Liver (tissue), 9 donors: ENCODE data around the gene RGS7. TPM values are rescaled to one million over a fixed set of nuclear protein-coding genes. Genes with fewer than 3 reads are reported as not detected.

ENCODE experiments used
- DNase-seq: peaks from one replicate; pipeline ENCODE4 v3.0.0-alpha.2; 2017; ENCODE audit warnings: low spot score
- H3K27ac ChIP-seq, 2 donors: one replicate each; pipeline ENCODE4 v1.7.0; 2013; ENCODE audit warnings: inconsistent platforms in 2 of 2, low read length in 2 of 2, control low read depth in 1 of 2, low read depth in 1 of 2, mild to moderate bottlenecking in 1 of 2
- H3K27me3 ChIP-seq, 4 donors: one replicate each; pipeline versions ENCODE4 v1.6.1 to v1.7.0; 2013; ENCODE audit warnings: low read length in 3 of 4, inconsistent platforms in 1 of 4, mild to moderate bottlenecking in 1 of 4, moderate library complexity in 1 of 4; ENCODE audit not compliant: control insufficient read depth in 4 of 4, insufficient read depth in 4 of 4
- H3K36me3 ChIP-seq, 4 donors: one replicate each; pipeline versions ENCODE4 v1.6.1 to v1.7.0; 2013; ENCODE audit warnings: low read length in 3 of 4, mild to moderate bottlenecking in 3 of 4, low read depth in 1 of 4, moderate library complexity in 1 of 4; ENCODE audit not compliant: control insufficient read depth in 4 of 4, insufficient read depth in 3 of 4
- H3K4me1 ChIP-seq, 4 donors: one replicate each; pipeline versions ENCODE4 v1.6.1 to v1.7.0; 2013; ENCODE audit warnings: low read length in 3 of 4, mild to moderate bottlenecking in 3 of 4, moderate library complexity in 1 of 4; ENCODE audit not compliant: control insufficient read depth in 4 of 4, insufficient read depth in 4 of 4
- H3K4me3 ChIP-seq, 3 donors: one replicate each; pipeline versions ENCODE4 v1.6.1 to v1.7.0; 2013; ENCODE audit warnings: low read length in 3 of 3, control low read depth in 1 of 3, low read depth in 1 of 3, mild to moderate bottlenecking in 1 of 3
- H3K9ac ChIP-seq, 2 donors: one replicate each; pipeline ENCODE4 v1.7.0; 2013; ENCODE audit warnings: low read length in 2 of 2, mild to moderate bottlenecking in 2 of 2, moderate library complexity in 2 of 2, control low read depth in 1 of 2, low read depth in 1 of 2
- H3K9me3 ChIP-seq, 4 donors: one replicate each; pipeline versions ENCODE4 v1.6.1 to v1.7.0; 2013; ENCODE audit warnings: low read length in 3 of 4; ENCODE audit not compliant: control insufficient read depth in 4 of 4
- FOXA1 ChIP-seq: IDR thresholded peaks from 2 replicates; pipeline ENCODE4 v1.6.1; 2016; ENCODE audit warnings: antibody characterized with exemption
- GABPA ChIP-seq, 2 donors: IDR thresholded peaks in 1 of 2; conservative IDR thresholded peaks in 1 of 2; 2 replicates each; pipeline ENCODE4 v1.6.1; 2016; ENCODE audit warnings: antibody characterized with exemption in 2 of 2, mild to moderate bottlenecking in 1 of 2, moderate library complexity in 1 of 2
- HNF4A ChIP-seq, 2 donors: conservative IDR thresholded peaks; 2 replicates each; pipeline ENCODE4 v1.6.1; 2016; ENCODE audit warnings: antibody characterized with exemption in 2 of 2, mild to moderate bottlenecking in 2 of 2
- HNF4G ChIP-seq: IDR thresholded peaks from 2 replicates; pipeline ENCODE4 v1.6.1; 2016; ENCODE audit warnings: antibody characterized with exemption
- JUND ChIP-seq, 2 donors: IDR thresholded peaks; 2 replicates each; pipeline ENCODE4 v1.6.1; 2016; ENCODE audit warnings: antibody characterized with exemption in 2 of 2
- RXRA ChIP-seq, 2 donors: IDR thresholded peaks; 2 replicates each; pipeline ENCODE4 v1.6.1; 2017 to 2018; ENCODE audit warnings: antibody characterized with exemption in 2 of 2, mild to moderate bottlenecking in 1 of 2
- SP1 ChIP-seq: IDR thresholded peaks from 2 replicates; pipeline ENCODE4 v1.6.1; 2018; ENCODE audit warnings: antibody characterized with exemption, mild to moderate bottlenecking
- TAF1 ChIP-seq: conservative IDR thresholded peaks from 2 replicates; pipeline ENCODE4 v1.6.1; 2016; ENCODE audit warnings: antibody characterized with exemption, mild to moderate bottlenecking
- YY1 ChIP-seq: IDR thresholded peaks from 2 replicates; pipeline ENCODE4 v1.6.1; 2016; ENCODE audit warnings: antibody characterized with exemption, mild to moderate bottlenecking
- WGBS: extraction: QIAGEN DNeasy Blood & Tissue Kit; methylation state at CpG from one replicate; pipeline ENCODE4 v1.1.7; 2013; 5-methylcytosine and 5-hydroxymethylcytosine counted together
- polyA plus RNA-seq, 2 donors: library from polyadenylated mRNA; stranded (reverse) in 1 of 2; unstranded in 1 of 2; fragments of 200-250 nt in 1 of 2; fragments of >200 nt in 1 of 2; fragmentation: Nextera tagmentation in 1 of 2; extraction: Ambion mirVana in 1 of 2; gene quantifications; one replicate each; pipeline versions ENCODE4 v1.2.1 to v1.2.3, GENCODE V29; 2013 to 2015
- total RNA-seq, 2 donors: library from RNA; depleted of rRNA; stranded (reverse); fragments of >200 nt; gene quantifications; one replicate each; pipeline ENCODE4 v1.2.3, GENCODE V29; 2014
- TF ChIP-seq, protein P1 (sequence below): IDR thresholded peaks from 2 replicates; pipeline ENCODE4 v1.6.1; 2016; ENCODE audit warnings: antibody characterized with exemption
- TF ChIP-seq, protein P2 (sequence below): fragments of 150-350 bp; IDR thresholded peaks from 2 replicates; pipeline ENCODE4 v1.5.1; 2017; ENCODE audit warnings: improper control_type of control experiment, low read depth, low read length; ENCODE audit not compliant: missing input control
- TF ChIP-seq, protein P3 (sequence below): IDR thresholded peaks from 2 replicates; pipeline ENCODE4 v1.6.1; 2016; ENCODE audit warnings: antibody characterized with exemption
- TF ChIP-seq, protein P4 (sequence below): IDR thresholded peaks from 2 replicates; pipeline ENCODE4 v1.6.1; 2016; ENCODE audit warnings: antibody characterized with exemption
- donor health status: healthy.
- donor health status: healthy.
- donor health status: healthy.
- donor health status: healthy.
- donor health status: healthy.

Gene RGS7
- total and polyA plus RNA-seq, 4 donors = 0.05 to 0.18 TPM; not detected in 2

DNA sequence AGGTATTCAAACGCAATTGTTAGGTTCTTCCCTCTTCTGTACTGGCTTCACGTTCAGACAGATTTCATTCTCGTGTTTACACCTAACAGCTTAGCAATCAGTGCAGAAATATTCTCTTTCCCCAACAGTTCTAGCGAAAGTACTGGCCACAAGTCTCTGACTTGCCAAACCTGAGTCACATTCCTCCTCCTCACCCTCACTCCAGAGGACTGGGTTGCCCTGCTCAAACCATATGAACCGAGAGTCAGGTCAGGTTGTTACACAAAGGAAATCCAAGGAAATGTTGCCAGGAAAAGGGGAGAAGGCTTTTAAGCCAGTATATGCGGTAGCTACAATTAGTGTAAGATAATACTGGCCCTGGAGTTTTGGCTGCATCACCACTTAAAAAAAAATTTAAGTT, 282.5 kb downstream of the RGS7 start (continued):
- TF ChIP-seq HNF4A (conservative IDR thresholded peaks at IDR 0.05) (no peak), SP1 (no peak), GABPA (IDR thresholded peaks at IDR 0.05 in 1 of 2, conservative IDR thresholded peaks at IDR 0.05 in 1 of 2) (no peak), YY1 (no peak), FOXA1 (no peak)
- TF ChIP-seq, protein P1, sequence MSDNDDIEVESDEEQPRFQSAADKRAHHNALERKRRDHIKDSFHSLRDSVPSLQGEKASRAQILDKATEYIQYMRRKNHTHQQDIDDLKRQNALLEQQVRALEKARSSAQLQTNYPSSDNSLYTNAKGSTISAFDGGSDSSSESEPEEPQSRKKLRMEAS = no peak

DNA sequence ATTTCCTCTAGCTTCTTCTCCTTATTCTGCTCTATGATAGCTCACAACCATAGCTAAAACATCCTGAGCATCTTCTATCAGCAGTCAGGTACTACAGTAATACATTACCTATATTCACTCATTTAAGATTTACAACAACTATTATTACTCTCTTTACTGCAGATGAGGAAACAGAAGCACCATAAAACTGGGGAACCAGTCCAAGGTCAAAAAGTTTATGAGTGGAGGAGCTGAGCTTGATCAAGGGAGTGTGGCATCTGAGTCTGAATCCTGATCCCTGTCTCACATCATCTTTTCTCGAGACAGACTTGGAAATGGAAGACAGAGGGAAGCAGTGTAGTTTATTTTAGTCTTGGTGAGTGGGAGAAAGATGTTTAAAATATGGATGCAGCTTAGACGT, 288.6 kb downstream of the RGS7 start:
- DNase-seq = no peak
- H3K27ac ChIP-seq = no peak overlapping the region
- WGBS = 64% methylated on average over 2 of the region's 2 CpGs
- no peak for TF ChIP-seq RXRA (IDR thresholded peaks at IDR 0.05)
- TF ChIP-seq, protein P2, sequence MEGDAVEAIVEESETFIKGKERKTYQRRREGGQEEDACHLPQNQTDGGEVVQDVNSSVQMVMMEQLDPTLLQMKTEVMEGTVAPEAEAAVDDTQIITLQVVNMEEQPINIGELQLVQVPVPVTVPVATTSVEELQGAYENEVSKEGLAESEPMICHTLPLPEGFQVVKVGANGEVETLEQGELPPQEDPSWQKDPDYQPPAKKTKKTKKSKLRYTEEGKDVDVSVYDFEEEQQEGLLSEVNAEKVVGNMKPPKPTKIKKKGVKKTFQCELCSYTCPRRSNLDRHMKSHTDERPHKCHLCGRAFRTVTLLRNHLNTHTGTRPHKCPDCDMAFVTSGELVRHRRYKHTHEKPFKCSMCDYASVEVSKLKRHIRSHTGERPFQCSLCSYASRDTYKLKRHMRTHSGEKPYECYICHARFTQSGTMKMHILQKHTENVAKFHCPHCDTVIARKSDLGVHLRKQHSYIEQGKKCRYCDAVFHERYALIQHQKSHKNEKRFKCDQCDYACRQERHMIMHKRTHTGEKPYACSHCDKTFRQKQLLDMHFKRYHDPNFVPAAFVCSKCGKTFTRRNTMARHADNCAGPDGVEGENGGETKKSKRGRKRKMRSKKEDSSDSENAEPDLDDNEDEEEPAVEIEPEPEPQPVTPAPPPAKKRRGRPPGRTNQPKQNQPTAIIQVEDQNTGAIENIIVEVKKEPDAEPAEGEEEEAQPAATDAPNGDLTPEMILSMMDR = no peak
- TF ChIP-seq FOXA1 = no peak
- H3K9ac ChIP-seq = no peak overlapping the region
- H3K9me3 ChIP-seq = peaks cover 0 to 3% (median 0%) of the 10 kb centered on the region in 4 donors
- no peak overlapping the region for H3K4me3 ChIP-seq
- no peaks in the 10 kb centered on the region for H3K4me1 ChIP-seq
- H3K27me3 ChIP-seq = peaks cover 0 to 3% (median 0%) of the 10 kb centered on the region in 4 donors
- H3K36me3 ChIP-seq = no peaks in the 10 kb centered on the region

DNA sequence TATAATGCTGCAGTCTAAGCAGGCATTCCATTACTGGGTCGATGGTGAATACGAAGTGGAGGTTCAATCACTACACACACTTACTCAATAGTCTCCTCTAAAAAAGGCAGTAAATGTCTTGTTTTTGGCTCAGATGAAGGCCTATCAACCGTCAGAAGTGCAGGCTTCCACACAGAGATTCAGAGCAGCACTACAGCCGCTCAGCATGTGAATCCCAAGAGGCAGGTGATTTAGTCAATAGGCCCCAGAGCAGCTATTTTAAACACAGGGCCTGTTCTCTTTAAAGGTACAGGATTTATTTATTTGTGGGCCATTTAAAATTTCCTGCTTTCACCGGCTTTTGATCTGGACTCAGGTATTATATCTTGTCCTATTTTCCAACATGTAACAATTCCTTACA, 293.7 kb downstream of the RGS7 start:
- Histone ChIP-seq H3K9me3 (no peaks in the 10 kb centered on the region), H3K9ac (no peak overlapping the region), H3K4me1 (no peaks in the 10 kb centered on the region), H3K36me3 (no peaks in the 10 kb centered on the region), H3K4me3 (no peak overlapping the region), H3K27ac (no peak overlapping the region), H3K27me3 (peaks cover 0 to 4% (median 0%) of the 10 kb centered on the region in 4 donors)
- no peak for TF ChIP-seq FOXA1
- TF ChIP-seq, protein P3, sequence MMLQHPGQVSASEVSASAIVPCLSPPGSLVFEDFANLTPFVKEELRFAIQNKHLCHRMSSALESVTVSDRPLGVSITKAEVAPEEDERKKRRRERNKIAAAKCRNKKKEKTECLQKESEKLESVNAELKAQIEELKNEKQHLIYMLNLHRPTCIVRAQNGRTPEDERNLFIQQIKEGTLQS = no peak
- DNase-seq = no peak
- 69% methylated on average over 5 of the region's 5 CpGs for WGBS

DNA sequence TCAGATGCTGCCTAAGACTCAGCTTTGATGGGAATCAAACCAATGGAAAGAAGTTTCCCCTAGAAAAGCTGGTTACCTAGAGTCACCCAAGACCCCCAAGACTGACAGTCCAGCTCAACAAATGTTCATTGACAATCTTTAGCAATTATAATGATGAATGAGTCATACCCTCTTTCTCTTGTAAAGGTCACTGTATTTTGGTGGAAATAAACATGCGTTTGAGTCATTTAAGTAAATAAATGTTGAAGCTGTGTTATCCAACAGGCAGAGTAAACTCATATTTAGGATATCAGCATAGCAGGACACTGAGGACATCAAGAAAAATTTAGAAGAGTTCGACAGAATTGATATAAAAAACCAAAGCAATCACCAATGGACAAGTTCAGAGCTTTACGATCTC, 295.9 kb downstream of the RGS7 start:
- no peak overlapping the region for H3K4me3 ChIP-seq
- no peaks in the 10 kb centered on the region for H3K9me3 ChIP-seq
- TF ChIP-seq GABPA (IDR thresholded peaks at IDR 0.05 in 1 of 2, conservative IDR thresholded peaks at IDR 0.05 in 1 of 2) = no peak
- TF ChIP-seq JUND (IDR thresholded peaks at IDR 0.05) = no peak
- TF ChIP-seq TAF1 = no peak
- TF ChIP-seq, protein P2 = no peak
- no peak for TF ChIP-seq YY1
- TF ChIP-seq RXRA (IDR thresholded peaks at IDR 0.05) = no peak
- TF ChIP-seq HNF4G = no peak
- no peak for TF ChIP-seq FOXA1
- TF ChIP-seq, protein P3 = no peak
- TF ChIP-seq, protein P4, sequence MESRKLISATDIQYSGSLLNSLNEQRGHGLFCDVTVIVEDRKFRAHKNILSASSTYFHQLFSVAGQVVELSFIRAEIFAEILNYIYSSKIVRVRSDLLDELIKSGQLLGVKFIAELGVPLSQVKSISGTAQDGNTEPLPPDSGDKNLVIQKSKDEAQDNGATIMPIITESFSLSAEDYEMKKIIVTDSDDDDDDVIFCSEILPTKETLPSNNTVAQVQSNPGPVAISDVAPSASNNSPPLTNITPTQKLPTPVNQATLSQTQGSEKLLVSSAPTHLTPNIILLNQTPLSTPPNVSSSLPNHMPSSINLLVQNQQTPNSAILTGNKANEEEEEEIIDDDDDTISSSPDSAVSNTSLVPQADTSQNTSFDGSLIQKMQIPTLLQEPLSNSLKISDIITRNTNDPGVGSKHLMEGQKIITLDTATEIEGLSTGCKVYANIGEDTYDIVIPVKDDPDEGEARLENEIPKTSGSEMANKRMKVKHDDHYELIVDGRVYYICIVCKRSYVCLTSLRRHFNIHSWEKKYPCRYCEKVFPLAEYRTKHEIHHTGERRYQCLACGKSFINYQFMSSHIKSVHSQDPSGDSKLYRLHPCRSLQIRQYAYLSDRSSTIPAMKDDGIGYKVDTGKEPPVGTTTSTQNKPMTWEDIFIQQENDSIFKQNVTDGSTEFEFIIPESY = no peak
- TF ChIP-seq, protein P1 = no peak
- no peak for TF ChIP-seq HNF4A (conservative IDR thresholded peaks at IDR 0.05)
- TF ChIP-seq SP1 = no peak
- no peak for DNase-seq
- no peaks in the 10 kb centered on the region for H3K36me3 ChIP-seq
- no peak overlapping the region for H3K9ac ChIP-seq
- no peaks in the 10 kb centered on the region for H3K4me1 ChIP-seq
- 71% methylated on average over 3 of the region's 3 CpGs for WGBS
- peaks cover 0 to 4% (median 0%) of the 10 kb centered on the region in 4 donors for H3K27me3 ChIP-seq
- no peak overlapping the region for H3K27ac ChIP-seq
